HK-2 (cell line): Measurements from ENCODE around the gene KCNJ14.
"Not testable (repeated sequence)": the region's sequence is repeated elsewhere in the genome, so short reads cannot be mapped to it uniquely, and the experiment has no call there.

Experiments used
- DNase-seq: peaks from one replicate; pipeline ENCODE4 v3.0.0-alpha.2; 2018; ENCODE audit not compliant: unreplicated experiment

The KCNJ14 gene

DNA sequence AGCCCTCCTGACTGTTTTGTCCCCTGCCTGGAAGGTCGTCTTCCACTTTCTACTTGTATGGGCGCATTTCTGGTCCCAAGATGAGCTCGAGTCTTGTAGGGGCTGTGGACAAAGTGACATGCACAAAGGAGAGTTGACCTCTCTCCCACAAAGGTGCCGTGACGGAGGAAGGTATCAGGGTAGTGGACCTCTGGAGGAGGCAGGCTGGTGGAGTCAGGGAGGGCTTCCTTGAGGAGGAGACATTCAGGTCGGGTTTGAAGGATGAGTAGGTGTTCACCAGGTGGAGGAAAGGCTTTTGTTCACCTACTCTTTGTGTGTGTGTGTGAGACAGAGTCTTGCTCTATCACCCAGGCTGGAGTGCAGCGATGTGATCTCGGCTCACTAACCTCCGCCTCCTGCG is 15.5 kb downstream of the KCNJ14 start:
- DNase-seq, result no peak

DNA sequence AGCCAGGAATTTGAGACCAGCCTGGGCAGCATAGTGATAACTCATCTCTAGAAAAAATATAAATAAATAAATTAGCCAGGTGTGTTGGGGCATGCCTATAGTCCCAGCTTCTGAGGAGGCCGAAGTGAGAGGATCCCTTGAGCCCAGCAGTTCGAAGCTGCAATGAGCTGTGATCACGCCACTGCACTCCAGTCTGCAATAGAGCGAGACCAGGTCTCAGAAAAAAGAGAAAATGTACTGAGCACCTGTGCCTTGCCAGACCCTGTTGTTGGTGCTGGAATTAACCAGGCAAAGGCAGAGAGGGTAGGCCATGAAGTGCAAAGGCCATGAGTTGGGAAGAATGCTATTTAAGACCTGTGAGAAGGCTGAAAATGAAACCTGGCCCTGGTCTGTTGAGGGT is 16.5 kb downstream of the KCNJ14 start:
- DNase-seq, result no peak

DNA sequence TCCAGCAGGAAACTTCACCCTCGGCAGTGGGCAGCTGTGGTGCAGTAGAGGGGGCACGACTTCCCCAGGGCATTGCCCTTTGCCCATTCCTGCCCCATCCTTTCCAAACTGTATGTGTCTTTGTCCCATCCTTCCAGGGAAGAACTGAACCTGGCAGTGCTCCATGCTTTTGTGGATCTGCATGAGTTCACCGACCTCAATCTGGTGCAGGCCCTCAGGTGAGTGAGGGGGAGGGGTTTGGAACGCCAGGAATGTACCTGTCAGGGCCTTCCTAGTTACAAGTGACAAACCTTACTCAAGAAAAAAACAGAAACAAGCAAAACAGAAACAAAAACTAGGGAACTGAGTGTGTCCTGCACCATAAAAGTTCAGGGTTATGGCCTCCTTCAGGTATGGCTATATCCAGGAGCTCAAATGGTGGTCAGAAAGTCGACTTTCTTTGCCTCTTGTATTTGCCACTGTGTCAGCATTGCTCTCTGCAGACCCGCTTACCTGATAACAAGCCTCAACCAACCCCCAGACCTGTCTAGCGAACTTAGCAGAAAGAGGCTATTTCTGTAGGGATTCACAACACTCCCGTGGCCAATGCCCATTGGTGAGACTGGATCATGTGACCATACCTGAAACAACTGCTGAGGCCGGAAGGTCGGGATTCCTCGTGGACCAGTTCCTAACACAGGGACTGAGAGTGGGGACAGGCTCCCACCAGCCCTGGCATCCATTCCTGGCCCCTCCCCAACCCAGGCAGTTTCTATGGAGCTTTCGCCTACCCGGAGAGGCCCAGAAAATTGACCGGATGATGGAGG is 18.0 kb downstream of the KCNJ14 start:
- no peak for DNase-seq

DNA sequence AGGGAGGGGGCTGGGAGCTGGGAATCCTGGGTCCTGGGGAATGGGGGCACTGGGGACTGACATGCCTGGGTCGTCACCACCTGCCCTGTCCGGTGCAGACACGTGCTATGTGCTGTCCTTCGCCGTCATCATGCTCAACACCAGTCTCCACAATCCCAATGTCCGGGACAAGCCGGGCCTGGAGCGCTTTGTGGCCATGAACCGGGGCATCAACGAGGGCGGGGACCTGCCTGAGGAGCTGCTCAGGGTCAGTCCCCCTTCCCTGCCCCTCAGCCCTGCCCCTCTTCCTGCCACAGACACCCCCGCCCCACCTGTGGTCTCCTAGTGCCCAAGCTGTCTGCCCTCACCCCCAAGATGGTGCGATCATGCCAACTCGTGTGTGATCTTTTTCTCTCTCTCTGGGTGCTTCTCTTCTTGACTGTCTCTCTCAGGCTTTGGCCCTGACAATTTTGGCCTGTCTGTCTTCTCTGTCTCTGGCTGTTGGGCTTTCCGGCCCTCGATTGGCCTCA is 18.8 kb downstream of the KCNJ14 start:
- DNase-seq, result no peak

DNA sequence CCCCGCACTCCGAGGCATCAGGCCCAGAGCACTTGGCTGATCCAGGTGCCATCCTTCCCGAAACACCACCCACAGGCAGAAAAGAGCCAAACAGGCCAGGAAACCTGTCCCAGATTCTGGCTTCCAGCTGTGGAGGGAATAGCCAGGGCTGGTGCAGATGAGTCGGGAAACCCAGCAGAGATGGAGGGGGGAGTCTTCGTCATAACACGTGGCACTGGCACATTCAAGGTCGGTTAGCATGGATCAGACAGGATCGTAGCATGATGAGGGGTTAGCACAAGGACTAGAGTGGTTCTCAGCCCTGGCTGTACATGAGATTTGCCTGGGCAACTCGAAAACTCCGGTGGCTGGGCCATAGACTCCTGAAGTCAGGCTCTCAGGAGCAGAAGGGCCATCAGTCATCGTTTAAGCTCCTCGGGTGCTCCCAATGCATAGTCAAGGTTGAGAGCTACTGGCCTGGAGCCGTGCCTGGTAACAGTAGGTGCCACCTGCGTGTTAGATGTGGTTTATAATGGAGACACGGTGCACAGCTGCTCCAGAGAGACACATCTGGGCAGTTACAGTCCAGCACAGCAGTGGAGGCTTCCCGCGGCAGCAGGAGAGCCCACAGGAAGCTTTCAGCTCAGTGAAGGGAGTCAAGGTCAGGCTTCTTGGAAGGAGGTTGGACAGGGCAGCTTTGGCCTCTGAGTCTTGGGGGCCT is 20.1 kb downstream of the KCNJ14 start:
- DNase-seq, result no peak

DNA sequence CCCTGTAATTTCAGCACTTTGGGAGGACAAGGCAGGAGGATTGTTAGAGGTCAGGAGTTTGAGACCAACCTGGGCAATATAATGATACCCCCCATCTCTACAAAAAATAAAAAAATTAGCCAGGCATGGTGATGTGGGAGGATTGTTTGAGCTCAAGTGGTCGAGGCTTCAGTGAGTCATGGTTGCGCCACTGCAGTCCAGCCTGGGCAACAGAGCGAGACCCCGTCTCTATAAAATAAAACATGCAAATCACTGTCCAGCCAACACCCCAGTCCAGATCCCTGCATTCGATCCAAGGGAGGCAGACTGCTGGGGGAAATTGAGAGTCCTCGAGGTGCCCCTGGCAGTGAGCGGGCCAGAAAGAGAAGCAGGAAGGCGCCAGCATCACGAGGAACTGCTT is 20.8 kb downstream of the KCNJ14 start:
- DNase-seq, result no peak

DNA sequence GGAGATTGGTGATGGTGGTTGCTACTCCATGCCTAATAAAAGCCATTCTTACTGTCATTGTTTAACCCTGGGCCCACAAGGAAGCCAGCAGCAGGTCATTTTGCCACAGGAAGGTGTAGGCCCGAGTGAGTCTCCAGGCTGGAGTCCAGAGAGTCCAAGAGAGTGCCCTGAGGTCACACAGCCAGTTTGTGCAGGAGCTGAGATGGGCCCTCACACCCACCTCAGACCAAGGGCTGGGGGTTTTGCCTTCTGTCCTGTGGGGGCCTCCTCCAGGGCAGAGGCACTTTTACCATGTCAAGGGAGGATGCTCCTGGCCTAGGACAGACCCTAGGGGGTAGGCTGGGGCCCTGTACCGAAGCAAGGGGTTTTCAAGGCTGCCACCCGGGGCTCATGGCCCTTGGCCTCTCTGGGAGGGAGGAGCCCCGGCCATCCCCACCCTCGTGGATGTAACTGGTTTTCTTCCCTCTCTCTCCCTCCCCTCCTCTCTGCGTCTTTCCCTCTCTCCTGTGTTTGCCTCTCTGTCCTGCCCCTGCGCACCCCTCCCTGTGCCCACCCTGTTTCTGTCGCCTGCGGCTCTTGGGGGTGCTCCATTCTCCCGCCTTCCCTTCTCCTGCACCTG is 21.8 kb downstream of the KCNJ14 start:
- no peak for DNase-seq

DNA sequence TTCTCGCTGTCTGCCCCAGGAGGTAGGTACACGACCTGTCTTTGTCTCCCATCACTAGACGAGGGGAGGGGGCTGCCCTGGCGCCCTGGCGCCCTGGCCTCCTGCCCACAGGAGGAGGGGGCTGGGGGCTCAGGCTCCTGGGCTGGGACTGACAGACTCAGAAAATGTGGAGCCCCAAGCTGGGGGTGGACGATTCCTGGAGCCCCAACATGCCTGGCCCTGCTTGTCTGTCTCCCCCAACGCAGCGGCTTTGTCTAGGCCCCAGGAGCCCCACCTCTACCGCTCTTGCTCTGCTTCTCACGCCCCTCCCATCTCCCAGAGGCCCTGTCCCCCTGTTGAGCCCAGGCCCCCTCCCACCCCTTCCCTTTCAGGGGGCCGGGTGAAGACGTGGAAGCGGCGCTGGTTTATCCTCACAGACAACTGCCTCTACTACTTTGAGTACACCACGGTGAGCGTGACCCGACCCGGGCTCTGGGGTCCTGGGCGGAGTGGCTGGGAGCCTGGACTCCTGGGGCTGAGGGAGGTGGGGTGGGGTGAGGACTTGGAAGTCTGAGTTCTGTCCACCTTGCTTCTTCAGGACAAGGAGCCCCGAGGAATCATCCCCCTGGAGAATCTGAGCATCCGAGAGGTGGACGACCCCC is 22.4 kb downstream of the KCNJ14 start:
- DNase-seq, result no peak

DNA sequence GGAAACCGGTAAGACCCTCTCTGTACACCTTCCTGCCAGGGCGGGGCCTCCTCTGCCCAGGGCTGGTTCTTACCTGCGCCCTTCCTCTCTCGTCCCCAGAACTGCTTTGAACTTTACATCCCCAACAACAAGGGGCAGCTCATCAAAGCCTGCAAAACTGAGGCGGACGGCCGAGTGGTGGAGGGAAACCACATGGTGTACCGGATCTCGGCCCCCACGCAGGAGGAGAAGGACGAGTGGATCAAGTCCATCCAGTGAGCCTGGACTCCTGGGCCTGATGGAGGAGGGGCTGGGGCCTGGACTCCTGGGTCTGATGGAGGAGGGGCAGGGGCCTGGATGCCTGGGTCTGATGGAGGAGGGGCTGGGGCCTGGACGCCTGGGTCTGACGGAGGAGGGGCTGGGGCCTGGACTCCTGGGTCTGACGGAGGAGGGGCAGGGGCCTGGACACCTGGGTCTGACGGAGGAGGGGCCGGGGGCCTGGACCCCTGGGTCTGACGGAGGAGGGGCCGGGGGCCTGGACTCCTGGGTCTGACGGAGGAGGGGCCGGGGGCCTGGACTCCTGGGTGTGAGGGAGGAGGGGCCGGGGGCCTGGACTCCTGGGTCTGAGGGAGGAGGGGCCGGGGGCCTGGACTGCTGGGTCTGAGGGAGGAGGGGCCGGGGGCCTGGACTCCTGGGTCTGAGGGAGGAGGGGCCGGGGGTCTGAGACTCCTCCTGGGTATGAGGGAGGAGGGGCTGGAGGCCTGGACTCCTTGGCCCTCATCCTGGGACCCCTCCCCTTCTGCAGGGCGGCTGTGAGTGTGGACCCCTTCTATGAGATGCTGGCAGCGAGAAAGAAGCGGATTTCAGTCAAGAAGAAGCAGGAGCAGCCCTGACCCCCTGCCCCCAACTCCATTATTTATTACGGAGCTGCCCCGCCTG is 23.2 kb downstream of the KCNJ14 start:
- DNase-seq, result no peak

DNA sequence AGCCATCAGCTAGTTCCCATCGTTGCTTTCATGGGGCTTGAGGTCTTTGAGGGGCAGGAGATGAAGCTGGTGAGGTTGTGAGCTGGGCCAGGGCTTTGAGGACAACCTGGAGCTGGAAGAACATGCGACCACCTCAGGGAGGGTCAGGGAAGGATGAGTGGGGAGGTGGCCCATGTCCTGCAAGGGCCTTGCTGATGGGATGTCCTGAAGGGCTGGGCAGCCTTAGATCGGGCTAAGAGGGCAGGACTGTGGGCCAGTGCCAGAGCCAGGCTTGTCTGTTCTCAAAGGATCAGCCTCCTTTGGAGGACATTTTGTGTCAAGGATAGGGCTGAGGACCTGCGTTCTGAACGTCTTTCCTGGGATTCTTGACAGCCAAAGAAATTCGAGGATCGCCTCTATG is 24.3 kb downstream of the KCNJ14 start:
- DNase-seq, result no peak

DNA sequence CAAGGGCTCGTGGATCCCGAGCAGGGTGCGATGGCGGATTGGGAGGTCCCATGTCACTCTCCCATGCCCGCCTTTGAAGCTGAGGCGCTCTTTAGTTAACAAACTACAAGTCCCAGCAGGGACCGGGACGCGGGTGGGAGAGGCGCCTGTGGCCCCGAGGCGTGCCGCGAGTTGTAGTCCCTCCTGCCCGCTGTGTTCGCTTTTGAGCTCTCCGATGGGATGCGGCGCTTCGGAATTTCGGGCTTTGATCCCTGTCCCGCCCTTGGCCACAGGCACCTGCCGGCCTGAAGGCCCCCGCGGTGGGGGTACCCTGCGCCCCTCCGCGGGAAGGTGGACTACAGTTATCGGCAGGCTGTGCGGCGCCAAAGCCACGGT is 24.8 kb downstream of the KCNJ14 start:
- no peak for DNase-seq

DNA sequence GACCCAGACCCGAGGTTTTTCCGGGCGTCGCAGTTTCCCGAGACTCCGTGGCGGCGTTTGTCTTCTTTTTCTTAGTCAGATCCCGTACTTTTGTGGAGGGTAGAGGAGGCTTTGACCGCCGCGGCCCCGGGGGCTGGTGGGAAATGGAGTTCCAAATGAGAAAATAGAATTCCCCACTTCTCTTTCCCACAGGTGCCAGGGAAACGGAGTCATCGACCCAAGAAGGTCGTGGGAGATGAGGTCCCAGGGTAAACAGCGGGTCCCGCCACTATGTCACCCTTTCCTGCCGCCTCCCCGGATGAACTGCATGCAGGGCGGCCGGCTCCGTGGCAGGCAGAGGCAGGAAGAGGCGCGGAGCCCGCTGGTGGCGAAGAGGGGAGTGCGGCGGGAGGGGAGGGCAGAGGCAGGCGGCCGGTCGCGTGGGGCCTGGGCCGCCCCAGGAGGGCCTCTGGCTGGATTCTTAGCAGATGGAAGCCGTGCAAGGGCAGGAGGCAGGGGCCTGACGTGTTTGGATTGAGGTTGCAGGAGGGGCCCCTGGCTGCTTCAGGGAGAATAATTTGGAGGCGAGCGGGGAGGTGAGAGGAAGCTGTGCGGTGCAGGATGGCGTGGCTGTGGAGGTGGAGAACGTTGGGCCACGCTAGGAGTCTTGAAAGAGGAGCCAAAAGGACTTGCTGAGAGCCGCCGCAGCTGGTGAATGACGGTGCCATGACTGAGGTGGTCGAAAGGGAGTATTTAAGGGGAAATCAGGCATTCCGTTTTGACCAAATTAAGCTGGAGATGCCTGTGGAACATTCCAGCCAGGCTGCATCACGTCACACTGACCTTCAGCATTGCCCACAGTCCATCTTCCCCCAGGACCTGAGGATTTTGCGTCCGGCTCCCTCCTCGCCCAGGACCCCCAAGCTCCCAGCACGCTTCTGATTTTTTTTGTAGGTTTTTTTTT is 25.5 kb downstream of the KCNJ14 start:
- no peak for DNase-seq

DNA sequence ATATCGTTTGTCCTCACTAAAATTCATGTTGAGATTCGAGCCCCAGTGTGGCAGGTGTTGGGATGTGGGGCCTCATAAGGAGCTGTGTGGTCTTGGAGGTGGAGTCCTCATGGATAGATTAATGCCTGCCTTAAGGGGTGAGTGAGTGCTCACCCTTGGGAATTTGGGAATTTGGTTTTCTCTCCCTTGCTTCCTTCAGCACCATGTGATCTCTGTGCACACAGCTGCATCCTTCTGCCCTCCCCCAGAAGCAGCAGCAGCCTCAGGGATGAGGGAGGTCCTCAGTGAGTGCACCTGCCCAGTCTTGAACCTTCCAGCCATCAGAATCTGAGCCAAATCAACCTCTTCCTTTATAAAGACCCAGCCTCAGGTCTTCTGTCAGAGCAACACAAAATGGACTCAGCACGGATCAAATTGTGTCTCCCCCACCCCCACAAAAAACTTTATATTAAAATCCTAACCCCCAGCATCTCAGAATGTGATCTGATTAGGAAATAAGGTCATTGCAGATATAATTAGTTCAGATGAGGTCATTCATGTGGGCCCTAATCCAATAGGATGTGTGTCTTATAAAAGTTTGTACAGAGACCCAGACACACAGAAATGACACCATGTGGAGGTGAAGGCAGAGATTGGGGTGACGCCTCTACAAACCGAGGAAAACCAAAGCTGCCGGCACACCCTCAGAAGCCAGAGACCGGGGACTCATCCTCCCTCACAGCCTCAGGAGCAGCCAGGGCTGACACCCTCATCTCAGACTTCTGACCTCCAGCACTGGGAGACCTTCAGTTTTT is 26.7 kb downstream of the KCNJ14 start:
- no peak for DNase-seq

DNA sequence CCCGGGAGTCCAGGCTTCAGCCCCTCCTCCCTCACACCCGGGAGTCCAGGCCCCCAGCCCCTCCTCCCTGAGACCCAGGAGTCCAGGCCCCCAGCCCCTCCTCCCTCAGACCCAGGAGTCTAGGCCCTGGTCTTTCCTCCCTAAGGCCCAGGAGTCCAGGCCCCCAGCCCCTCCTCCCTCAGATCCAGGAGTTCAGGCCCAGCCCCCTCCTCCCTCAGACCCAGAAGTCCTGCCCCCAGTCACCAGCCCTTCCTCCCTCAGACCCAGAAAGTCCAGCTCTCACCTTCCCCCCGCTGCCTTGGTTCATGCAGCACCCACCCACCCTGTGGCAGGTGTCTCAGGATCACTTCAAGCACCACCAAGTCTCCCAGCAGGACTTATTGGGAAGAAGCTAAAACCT is 27.9 kb downstream of the KCNJ14 start:
- no peak for DNase-seq

DNA sequence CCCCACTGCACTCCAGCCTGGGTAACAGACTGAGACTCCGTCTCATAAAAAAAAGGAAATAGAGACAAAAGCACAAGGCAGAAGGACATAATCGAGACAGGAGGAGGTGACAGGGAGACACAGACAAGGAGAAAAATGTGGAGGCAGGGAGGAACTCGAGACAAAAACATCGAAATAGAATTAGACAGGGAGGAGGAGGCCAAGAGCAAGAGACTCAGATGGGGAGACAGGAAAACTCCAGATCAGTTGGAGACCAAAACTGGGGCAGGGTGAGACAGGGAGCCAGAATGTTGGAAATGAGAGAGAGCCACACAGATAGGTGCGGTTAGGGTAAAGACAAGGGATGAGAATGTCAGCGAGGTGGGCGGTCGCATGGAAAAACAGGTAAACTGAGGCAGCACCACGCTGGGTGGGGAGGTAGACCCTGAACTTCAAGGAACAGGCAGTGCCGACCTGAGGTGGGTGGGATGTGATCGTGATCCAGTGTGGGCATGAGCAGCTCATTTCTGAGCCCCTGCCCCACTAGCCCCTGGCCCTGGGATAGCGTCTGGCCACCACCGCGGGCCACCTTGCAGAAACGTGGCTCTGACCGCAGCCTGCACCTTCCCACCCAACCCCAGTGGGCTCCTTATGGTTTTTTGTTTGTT is 29.0 kb downstream of the KCNJ14 start:
- no peak for DNase-seq

DNA sequence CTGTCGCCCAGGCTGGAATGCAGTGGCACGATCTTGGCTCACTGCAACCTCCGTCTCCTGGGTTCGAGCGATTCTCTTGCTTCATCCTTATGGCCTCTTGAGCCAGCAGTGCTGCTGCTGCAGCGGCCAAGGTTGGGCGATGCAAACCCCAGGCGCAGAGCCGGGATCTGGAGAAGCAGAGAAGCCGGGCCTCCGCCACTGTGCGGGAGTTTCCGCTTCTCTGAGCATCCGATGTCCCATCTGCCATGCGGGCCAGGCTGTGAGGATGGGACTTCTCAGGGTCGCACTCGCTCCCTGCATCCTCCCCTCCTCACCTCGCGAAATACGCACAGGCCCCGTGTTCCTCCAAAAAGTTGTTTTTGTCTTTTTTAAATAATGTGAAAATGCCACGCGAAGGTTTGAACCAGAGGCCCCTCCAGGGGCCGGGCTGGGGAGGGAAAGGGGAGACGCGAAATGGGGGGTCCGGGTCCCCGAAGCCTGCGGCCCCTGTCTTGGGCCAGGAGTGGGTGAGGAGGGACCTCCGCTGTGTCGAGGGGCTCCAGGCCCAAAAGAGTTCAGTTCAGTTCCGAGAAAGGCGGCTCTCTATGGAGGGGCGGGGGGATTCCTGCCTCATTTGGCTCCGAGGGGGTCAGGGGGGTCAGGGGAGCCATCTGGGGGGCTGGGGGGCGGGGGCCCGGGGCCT is 29.7 kb downstream of the KCNJ14 start:
- no peak for DNase-seq

DNA sequence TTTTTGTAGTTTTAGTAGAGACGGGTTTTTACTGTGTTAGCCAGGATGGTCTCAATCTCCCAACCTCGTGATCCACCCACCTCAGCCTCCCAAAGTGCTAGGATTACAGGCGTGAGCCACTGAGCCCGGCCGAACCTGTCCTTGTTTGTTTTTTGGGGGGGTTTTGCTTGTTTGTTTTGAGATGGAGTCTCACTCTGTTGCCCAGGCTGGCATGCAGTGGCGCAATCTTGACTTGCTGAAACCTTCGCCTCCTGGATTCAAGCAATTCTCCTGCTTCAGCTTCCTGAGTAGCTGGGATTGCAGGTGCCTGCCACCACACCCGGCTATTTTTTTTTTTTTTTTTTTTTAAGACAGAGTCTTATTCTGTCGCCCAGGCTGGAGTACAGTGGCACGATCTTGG is 31.3 kb downstream of the KCNJ14 start:
- DNase-seq, result not testable (repeated sequence)

DNA sequence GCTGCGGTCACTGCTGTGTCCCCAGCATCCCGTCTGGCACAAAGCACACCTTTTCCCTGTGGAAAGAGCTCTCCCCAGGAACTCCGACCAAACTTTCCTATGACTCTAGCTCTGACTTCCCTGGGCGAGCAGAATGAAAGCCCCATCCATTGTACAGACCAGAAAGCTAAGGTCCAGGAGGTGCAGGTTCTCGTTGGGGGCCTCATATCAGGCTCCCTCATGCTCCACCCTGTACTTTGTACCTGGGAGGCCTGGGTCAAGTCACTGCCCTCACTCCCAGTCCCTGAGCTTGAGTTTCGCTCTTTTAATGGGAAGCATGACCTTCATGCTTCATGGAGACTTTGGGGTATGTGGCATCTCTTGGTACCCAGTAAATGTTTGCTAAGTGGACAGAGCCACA is 32.2 kb downstream of the KCNJ14 start:
- DNase-seq, result no peak
